Mammary epithelial cell (primary cell): ENCODE measurements around the gene UNC5C.

Experiments
- EZH2 ChIP-seq: IDR thresholded peaks from 2 replicates; pipeline ENCODE4 v1.6.1; 2012; ENCODE audit warnings: low read length, inconsistent platforms, borderline replicate concordance
- TF ChIP-seq, protein P1 (sequence below), 2 donors: IDR thresholded peaks in 1 of 2; conservative IDR thresholded peaks in 1 of 2; 2 replicates each; pipeline ENCODE4 v1.5.1; 2011 to 2012; ENCODE audit warnings: inconsistent platforms in 2 of 2, low read length in 2 of 2, mild to moderate bottlenecking in 2 of 2, control low read depth in 1 of 2, low read depth in 1 of 2; ENCODE audit not compliant: insufficient read depth in 1 of 2; ENCODE audit errors: extremely low read depth in 1 of 2

GRCh38 chr4:95388911-95389310, 159.9 kb downstream of the UNC5C start:
- TF ChIP-seq, protein P1, sequence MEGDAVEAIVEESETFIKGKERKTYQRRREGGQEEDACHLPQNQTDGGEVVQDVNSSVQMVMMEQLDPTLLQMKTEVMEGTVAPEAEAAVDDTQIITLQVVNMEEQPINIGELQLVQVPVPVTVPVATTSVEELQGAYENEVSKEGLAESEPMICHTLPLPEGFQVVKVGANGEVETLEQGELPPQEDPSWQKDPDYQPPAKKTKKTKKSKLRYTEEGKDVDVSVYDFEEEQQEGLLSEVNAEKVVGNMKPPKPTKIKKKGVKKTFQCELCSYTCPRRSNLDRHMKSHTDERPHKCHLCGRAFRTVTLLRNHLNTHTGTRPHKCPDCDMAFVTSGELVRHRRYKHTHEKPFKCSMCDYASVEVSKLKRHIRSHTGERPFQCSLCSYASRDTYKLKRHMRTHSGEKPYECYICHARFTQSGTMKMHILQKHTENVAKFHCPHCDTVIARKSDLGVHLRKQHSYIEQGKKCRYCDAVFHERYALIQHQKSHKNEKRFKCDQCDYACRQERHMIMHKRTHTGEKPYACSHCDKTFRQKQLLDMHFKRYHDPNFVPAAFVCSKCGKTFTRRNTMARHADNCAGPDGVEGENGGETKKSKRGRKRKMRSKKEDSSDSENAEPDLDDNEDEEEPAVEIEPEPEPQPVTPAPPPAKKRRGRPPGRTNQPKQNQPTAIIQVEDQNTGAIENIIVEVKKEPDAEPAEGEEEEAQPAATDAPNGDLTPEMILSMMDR (conservative IDR thresholded peaks at IDR 0.05 in 1 of 2, IDR thresholded peaks at IDR 0.05 in 1 of 2; ENCODE audit: extremely low read depth in 1 of 2, insufficient read depth in 1 of 2, low read depth in 1 of 2, low read length in 2 of 2) = no peak
- no peak for TF ChIP-seq EZH2
